GM12864 (cell line): ENCODE data around the gene TRAF7.

ENCODE experiments used
- DNase-seq: peaks from one replicate; pipeline ENCODE4 v3.0.0-alpha.2; 2011; ENCODE audit warnings: low read depth
- H3K4me3 ChIP-seq: 2 replicates; pipeline ENCODE4 v1.5.1; 2011; ENCODE audit warnings: mild to moderate bottlenecking, low read depth, low read length, control low read depth
- TF ChIP-seq, protein P1 (sequence below): IDR thresholded peaks from 2 replicates; pipeline ENCODE4 v1.5.1; 2011; ENCODE audit warnings: low read depth, mild to moderate bottlenecking, moderate library complexity, low read length, control low read depth, inconsistent platforms; ENCODE audit errors: missing control alignments

TRAF7 gene

GRCh38 chr16:2163211-2163881, 7.8 kb downstream of the TRAF7 start:
- TF ChIP-seq, protein P1, sequence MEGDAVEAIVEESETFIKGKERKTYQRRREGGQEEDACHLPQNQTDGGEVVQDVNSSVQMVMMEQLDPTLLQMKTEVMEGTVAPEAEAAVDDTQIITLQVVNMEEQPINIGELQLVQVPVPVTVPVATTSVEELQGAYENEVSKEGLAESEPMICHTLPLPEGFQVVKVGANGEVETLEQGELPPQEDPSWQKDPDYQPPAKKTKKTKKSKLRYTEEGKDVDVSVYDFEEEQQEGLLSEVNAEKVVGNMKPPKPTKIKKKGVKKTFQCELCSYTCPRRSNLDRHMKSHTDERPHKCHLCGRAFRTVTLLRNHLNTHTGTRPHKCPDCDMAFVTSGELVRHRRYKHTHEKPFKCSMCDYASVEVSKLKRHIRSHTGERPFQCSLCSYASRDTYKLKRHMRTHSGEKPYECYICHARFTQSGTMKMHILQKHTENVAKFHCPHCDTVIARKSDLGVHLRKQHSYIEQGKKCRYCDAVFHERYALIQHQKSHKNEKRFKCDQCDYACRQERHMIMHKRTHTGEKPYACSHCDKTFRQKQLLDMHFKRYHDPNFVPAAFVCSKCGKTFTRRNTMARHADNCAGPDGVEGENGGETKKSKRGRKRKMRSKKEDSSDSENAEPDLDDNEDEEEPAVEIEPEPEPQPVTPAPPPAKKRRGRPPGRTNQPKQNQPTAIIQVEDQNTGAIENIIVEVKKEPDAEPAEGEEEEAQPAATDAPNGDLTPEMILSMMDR = no peak
- H3K4me3 ChIP-seq = no peak overlapping the region
- DNase-seq = no peak

DNA sequence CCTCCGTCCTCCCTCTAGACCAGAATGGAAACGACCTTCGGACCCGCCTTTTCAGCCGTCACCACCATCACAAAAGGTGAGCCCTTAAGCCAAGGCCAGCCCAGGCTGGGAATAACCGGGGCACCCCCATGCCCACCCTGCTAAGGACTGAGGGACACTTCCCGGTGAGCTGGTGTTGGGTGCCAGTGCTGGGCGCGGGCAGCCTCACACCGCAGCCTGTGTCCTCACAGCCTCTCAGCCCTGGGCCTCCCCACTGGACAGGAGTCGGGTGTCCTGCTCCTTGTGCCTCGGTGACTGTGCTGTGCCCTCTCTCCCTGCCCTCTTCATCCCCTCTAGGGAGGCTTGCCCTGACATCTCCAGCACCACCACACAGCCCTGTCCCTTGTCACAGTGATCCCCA, 10.3 kb downstream of the TRAF7 start:
- no peak overlapping the region for H3K4me3 ChIP-seq
- no peak for DNase-seq
- TF ChIP-seq, protein P1 = no peak

DNA sequence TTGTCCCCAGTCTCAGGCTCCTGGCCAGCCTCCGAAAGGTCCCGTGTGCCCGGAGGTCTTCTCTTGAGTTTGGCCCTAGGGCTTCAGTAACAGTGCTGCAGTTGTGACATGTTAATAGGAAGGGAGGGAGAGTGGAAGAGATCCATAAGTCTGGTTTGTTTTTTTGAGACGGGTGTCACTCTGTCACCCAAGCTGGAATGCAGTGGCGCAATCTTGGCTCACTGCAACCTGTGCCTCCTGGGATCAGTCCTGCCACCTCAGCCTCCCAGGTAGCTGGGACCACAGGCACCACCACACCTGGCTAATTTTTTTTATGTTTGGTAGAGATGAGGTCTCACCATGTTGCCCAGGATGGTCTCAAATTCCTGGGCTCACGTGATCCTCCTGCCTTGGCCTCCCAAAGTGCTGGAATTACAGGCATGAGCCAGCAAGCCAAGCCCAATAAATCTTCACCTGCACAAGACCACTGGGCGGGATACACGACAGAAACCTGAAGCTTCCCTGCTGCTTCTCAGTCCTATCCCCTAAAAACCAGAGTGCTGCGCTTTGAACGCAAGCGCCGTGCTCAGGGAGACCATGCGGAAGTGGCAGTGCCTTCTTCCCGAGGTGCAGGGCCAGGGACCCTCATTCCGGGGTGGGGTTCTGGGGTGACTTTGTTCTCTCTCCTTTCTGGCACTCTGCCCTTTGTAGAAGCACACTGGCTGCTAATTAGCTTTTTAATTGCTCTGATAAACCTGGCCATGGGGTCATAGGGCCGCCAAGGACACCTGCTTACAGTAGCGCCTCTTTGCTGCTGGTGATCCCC, 10.9 kb downstream of the TRAF7 start:
- DNase-seq = no peak
- TF ChIP-seq, protein P1 = no peak
- no peak overlapping the region for H3K4me3 ChIP-seq

DNA sequence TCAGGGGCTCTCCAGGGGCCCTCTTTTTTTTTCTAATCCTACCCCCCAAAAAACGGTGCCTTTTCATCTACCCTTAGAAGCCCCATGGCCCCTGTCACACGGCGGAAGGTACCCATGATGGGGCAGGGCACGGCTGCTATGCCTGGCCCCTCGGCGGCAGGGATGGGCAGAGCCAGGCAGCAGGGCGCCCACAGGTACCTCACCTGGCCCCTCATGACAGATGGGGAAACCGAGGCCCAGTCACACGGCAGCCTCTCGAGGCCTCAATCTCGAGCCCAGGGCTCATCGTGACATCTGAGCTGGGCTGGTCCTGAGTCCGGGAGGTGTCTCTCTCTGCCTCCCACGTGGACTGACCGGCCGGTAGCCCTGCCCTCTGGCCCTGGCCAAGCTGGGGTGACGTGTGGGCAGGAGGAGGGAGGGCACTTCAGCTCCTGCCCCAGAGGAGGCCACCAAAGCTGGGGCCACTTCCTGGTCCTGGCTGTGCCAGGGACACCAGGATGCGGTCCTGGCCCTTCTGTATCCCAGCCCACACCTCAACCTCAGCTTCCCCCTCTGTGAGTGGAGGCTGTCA, 11.6 kb downstream of the TRAF7 start:
- TF ChIP-seq, protein P1 = no peak
- no peak overlapping the region for H3K4me3 ChIP-seq
- DNase-seq = no peak

- DNase-seq = no peak
- no peak overlapping the region for H3K4me3 ChIP-seq
- TF ChIP-seq, protein P1 = no peak
Observed at GRCh38 chr16:2170080-2170479, 14.5 kb downstream of the TRAF7 start.

DNA sequence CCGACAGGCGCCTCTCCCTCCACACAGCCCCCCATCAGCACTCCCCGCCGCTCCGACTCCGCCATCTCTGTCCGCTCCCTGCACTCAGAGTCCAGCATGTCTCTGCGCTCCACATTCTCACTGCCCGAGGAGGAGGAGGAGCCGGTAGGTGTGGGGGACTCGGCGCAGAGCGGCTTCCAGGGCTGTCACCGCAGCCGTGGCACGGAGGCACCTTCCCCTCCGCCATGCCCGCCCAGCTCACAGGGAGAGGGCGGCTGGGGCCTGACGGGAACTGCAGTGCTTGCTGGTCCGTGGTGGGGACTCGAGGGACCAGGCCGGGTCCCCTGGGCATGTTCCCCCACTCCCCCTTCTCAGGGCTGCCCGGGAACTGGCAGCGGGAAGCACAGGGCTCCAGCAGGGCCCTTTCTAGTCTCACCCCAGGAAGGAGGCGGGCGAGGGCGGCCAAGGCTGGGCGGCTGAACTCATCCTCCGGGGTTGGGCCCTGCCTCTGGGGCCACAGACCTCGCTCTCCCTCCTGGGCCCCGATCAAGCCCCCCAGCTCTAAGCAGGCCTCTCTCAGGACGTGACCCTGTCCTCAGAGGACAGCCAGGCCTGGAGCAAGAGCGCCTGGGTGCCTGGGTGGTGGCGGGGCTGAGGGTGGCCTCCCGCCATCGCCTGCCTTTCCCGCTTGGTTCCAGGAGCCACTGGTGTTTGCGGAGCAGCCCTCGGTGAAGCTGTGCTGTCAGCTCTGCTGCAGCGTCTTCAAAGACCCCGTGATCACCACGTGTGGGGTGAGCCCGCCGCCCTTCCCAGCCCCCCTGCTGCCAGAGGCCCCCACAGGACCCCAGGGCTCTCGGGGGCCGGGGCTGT, 15.2 kb downstream of the TRAF7 start:
- DNase-seq = no peak
- no peak overlapping the region for H3K4me3 ChIP-seq
- TF ChIP-seq, protein P1 = no peak
